HS-5 (cell line): Measurements from ENCODE around the gene RELA.
A peak's percentile ranks its signal among the peaks of the same experiment; 100 is the strongest.
"Not testable (repeated sequence)": the region's sequence is repeated elsewhere in the genome, so short reads cannot be mapped to it uniquely, and the experiment has no call there.

Source experiments
- DNase-seq: peaks from one replicate; pipeline ENCODE4 v3.0.0-alpha.2; 2012; ENCODE audit warnings: low read depth

RELA gene

GRCh38 chr11:65648997-65649493 is 13.7 kb downstream of the RELA start:
- DNase-seq = no peak

DNA sequence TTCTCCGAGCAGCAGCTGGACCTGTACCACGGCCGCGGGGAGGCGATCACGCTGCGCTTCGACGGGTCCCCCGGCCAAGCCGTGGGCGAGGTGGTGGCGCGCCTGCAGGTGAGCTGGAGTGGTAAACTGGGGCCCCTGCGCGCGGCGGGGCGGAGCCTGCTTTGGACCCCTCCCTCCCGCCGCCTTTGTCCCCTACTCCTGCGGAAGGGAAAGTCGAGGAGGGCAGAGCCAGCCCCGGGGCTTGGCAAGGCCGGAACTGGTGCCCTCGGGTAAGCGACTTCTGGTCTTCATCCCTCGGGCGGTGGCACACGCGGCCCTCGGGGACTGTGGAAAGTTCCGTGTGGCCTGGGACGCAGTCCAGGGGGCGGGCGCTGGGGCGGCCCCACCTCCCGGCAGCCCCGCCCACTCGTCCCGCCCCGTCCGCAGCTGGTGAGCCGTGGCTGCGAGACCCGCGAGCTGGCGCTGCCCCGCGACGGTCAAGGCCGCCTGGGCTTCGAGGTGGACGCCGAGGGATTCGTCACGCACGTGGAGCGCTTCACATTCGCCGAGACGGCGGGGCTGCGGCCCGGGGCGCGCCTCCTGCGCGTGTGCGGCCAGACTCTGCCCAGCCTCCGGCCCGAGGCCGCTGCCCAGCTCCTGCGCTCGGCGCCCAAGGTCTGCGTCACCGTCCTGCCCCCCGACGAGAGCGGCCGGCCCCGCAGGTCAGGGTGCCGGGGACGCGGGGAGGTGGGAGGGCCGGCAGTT is 15.6 kb downstream of the RELA start:
- DNase-seq = no peak

GRCh38 chr11:65646288-65646957 is 16.3 kb downstream of the RELA start:
- DNase-seq = no peak

DNA sequence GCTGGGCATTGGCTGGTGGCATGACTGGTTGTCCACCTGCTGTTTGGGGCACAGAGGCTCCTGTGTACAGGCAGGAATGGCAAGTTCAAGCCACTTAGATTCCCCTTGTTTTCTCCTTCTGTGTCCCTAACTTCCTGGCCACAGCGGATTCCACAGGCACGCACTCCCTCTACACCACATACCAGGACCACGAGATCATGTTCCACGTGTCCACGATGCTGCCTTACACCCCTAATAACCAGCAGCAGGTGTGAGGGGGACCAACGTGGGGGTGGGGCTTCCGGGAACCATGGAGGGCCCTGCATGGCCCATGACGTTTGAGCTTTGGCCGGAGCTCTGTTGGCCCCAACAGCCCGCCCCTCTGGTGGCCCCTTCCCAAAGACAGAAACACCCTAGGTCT is 17.0 kb downstream of the RELA start:
- no peak for DNase-seq

DNA sequence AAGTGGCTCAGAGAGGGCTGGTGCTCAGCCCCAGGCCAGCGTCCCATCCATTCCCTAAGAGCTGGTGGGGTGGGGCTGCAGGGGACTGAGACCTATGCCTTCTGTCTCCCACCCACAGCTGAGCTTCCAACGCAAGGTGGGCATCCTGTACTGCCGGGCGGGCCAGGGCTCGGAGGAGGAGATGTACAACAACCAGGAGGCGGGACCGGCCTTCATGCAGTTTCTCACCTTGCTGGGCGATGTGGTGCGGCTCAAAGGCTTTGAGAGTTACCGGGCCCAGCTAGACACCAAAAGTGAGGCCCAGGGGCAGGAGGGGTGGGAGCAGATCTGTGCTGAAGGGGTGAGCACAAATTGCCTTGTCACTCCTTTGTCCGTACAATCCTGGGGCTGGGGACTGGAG is 17.9 kb downstream of the RELA start:
- no peak for DNase-seq

GRCh38 chr11:65643971-65644370 is 18.7 kb downstream of the RELA start:
- DNase-seq = no peak

DNA sequence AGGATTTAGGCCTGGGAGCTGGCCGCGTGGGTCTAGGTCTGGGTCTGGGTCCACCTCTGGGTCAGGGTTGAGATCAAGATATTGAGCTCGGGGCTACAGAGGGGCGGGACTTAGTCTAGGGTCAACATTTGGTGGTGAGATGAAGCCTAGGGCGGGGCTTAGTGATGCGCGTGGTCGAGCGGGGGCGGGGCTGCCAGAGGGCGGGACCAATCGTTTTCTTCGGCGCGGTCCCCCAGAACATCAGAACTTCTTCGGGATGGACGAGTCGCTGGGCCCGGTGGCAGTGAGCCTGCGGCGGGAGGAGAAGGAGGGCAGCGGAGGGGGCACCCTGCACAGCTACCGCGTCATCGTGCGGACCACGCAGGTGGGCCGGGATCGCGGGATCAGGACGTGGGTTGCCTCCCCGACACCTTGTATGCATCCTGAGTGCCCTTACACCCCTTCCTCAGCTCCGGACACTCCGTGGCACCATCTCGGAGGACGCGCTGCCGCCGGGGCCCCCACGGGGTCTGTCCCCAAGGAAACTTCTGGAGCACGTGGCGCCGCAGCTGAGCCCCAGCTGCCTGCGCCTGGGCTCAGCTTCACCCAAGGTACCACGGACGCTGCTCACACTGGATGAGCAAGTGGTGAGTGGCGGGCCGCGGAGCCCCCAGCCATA is 20.6 kb downstream of the RELA start:
- no peak for DNase-seq

- DNase-seq = no peak
Observed at GRCh38 chr11:65641297-65642013, 21.3 kb downstream of the RELA start.

- no peak for DNase-seq
Observed at GRCh38 chr11:65640483-65641296, 22.0 kb downstream of the RELA start.

- no peak for DNase-seq
Observed at GRCh38 chr11:65639623-65640482, 22.9 kb downstream of the RELA start.

DNA sequence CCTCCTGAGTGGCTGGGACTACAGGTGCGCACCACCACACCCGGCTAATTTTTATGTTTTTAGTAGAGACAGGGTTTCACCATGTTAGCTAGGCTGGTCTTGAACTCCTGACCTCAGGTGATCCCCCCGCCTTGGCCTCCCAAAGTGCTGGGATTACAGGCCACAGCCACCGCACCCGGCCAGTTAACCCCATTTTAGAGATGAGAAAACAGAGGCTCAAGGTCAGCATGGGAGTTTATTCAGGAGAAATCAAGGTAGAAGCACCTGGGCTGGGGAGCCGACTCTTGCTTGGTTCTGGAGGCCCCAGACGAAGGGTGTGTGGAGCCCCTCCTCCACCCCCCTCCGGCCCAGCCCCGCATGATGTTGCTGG is 23.5 kb downstream of the RELA start:
- not testable (repeated sequence) for DNase-seq

DNA sequence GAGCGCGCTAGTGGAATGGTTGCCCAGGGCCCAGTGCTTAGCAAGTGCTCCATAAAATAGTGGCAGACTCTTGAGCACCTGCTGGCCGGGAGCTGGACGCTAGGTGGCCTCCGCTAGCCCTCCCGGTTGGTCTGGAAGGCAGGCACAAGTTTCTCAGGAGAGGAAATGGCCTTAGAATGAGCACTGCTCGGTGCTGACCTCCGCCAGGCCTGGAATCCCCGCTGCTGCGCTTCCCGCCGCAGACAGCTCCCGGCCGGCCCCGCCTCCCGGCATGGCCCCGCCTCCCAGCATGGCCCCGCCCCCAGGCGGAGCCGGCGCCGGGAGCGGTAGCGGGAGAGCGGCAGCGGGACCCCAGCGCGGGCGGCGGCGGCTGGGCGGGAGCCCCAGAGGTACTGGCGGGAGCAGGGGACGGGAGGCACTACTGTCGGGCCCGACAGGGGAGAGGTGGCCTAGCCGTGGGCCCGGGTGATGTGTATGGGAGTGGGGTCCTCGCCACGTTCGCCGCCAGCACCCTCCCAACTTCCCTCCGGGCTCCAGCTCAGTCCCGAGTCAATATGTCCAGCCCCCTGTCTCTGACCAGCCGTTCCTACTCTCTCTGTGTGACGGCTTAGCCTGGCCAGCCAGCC is 24.8 kb downstream of the RELA start, which contains the start of gene SIPA1:
Gene SIPA1 (plus strand): TSS at position 308 of the 626 bp plus-strand sequence. CDS start 2,821 bp downstream, outside the sequence.
- peak; percentile 60 for DNase-seq

GRCh38 chr11:65637032-65637557 is 25.6 kb downstream of the RELA start:
- DNase-seq = no peak

GRCh38 chr11:65636108-65637031 is 26.3 kb downstream of the RELA start:
- DNase-seq = no peak

DNA sequence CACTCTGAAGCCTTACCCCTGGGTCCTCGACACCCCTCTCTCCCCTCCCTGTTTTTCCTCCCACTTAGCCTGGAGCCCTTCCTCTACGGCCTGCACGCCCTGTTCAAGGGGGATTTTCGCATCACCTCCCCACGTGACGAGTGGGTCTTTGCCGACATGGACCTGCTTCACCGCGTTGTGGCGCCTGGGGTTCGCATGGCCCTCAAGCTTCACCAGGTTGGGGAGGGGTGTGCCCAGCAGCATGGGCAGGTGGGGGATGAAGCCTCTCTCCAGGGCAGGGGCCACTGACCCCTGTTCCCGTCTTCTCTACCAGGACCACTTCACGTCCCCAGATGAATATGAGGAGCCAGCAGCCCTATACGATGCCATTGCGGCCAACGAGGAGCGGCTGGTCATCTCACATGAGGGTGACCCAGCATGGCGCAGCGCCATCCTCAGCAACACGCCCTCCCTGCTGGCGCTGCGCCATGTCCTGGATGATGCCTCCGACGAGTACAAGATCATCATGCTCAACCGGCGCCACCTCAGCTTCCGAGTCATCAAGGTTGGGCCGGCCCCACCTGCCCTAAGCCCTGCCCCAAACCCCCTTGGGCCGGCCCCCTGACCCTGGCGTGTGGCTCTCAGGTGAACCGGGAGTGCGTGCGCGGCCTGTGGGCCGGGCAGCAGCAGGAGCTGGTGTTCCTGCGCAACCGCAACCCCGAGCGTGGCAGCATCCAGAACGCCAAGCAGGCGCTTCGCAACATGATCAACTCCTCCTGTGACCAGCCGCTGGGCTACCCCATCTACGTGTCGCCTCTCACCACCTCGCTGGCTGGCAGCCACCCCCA is 27.6 kb downstream of the RELA start:
- no peak for DNase-seq

DNA sequence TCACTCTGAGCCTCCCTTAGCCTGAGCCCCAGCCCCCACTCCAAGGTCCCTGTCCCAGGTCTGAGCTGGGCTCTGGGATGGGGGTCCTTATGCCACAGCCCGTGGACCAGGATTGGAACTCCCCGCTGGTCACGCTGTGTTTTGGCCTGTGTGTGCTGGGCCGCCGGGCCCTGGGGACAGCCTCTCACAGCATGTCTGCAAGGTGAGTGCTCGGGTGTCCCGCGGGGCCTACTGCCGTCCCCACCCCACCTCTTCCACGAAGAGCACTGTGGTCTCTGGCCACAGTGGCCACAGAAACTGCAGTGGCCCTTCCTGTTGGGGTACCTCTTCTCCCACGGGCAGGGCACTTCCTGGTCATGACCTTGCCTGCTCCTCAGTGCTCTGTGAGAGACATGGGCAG is 28.3 kb downstream of the RELA start:
- DNase-seq = no peak

DNA sequence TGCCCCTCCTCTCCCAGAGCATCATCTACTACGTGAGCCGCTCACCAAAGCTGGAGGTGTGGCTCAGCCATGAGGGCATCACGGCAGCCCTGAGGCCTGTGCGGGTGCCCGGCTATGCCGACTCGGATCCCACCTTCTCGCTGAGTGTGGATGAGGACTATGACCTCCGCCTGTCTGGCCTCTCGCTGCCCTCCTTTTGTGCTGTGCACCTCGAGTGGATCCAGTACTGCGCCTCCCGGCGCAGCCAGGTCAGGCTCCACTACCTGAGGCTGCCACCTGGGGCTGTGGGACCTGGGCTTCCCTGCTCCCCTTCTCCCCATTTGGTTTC is 28.6 kb downstream of the RELA start:
- no peak for DNase-seq
